Endothelial cell of umbilical vein (primary cell): ENCODE data around the gene SLC44A3. TPM values are rescaled to one million over a fixed set of nuclear protein-coding genes. Genes with fewer than 3 reads are reported as not detected.
"Not testable (repeated sequence)": the region's sequence is repeated elsewhere in the genome, so short reads cannot be mapped to it uniquely, and the experiment has no call there.

Experiments
- BruUV-seq: library from RNA; stranded (reverse); fragments of 400-500 nt; replicated peaks from 2 replicates; lab custom pipeline; 2021; lab: Mats Ljungman, UMichigan
- CTCF ChIA-PET: fragments of 300-600, 350-600 bp; sonication (Branson Sonifier 250); formaldehyde crosslinking; loops from one replicate; lab custom pipeline; 2021; ENCODE audit warnings: antibody characterized with exemption, inconsistent platforms; lab: Charles Lee
- POLR2A ChIA-PET: fragments of 300-600, 350-600 bp; sonication (Branson Sonifier 250); formaldehyde crosslinking; loops from one replicate; lab custom pipeline; 2021; ENCODE audit warnings: antibody characterized with exemption, inconsistent platforms; lab: Charles Lee
- DNase-seq: peaks from one replicate; pipeline ENCODE4 v3.0.0-alpha.2; 2011; ENCODE audit warnings: low read depth, low spot score
- FAIRE-seq: peaks from 2 replicates; lab custom pipeline; 2011; peaks lifted over from hg19 to GRCh38; lab: Jason Lieb, UNC
- H2AFZ ChIP-seq: 2 replicates; pipeline ENCODE4 v1.6.0; 2012; ENCODE audit warnings: low read depth, low read length, control low read depth, inconsistent platforms
- H3K27ac ChIP-seq: 2 replicates; pipeline ENCODE4 v1.5.1; 2011; ENCODE audit warnings: low read depth, mild to moderate bottlenecking, control low read depth, low read length, moderate library complexity; ENCODE audit not compliant: insufficient read depth
- H3K27me3 ChIP-seq, 2 experiments: 2 replicates each; pipeline versions ENCODE4 v1.6.0 to v1.6.1; 2011; ENCODE audit warnings: low read length in 2 of 2, mixed read lengths in 1 of 2; ENCODE audit not compliant: control insufficient read depth in 2 of 2, insufficient read depth in 2 of 2
- H3K36me3 ChIP-seq, 2 experiments: 2 replicates in 1 of 2; 3 replicates in 1 of 2; pipeline ENCODE4 v1.5.1; 2011; ENCODE audit warnings: low read length in 2 of 2, mild to moderate bottlenecking in 1 of 2, moderate library complexity in 1 of 2; ENCODE audit not compliant: control insufficient read depth in 2 of 2, insufficient read depth in 2 of 2; ENCODE audit errors: extremely low read depth in 1 of 2
- H3K4me1 ChIP-seq: 3 replicates; pipeline ENCODE4 v1.5.1; 2011; ENCODE audit warnings: mild to moderate bottlenecking, low read length; ENCODE audit not compliant: control insufficient read depth, insufficient read depth; ENCODE audit errors: extremely low read depth
- H3K4me2 ChIP-seq: 2 replicates; pipeline ENCODE4 v1.6.1; 2011; ENCODE audit warnings: low read length, control low read depth, mixed read lengths; ENCODE audit not compliant: insufficient read depth
- H3K4me3 ChIP-seq, 3 experiments: fragments of 200-600 bp in 1 of 3; sonication (generic), shearing (Covaris generic) in 1 of 3; replicated peaks in 1 of 3; 2 replicates each; pipeline ENCODE4 v1.5.1; 2011 to 2016; ENCODE audit warnings: control low read depth in 3 of 3, low read length in 3 of 3, mild to moderate bottlenecking in 2 of 3, inconsistent platforms in 1 of 3, low read depth in 1 of 3, moderate library complexity in 1 of 3; ENCODE audit not compliant: insufficient read depth in 1 of 3
- H3K79me2 ChIP-seq: 2 replicates; pipeline ENCODE4 v1.6.0; 2012; ENCODE audit warnings: low read length, inconsistent platforms; ENCODE audit not compliant: control insufficient read depth, insufficient read depth
- H3K9ac ChIP-seq: replicated peaks from 2 replicates; pipeline ENCODE3; 2011; ENCODE audit warnings: low read length, control low read depth; ENCODE audit not compliant: insufficient read depth; ENCODE audit errors: extremely low read depth
- H3K9me1 ChIP-seq: replicated peaks from 3 replicates; pipeline ENCODE4 v1.6.0; 2011; ENCODE audit warnings: mild to moderate bottlenecking, low read length; ENCODE audit not compliant: control insufficient read depth, insufficient read depth; ENCODE audit errors: extremely low read depth
- H3K9me3 ChIP-seq: replicated peaks from 2 replicates; pipeline ENCODE4 v1.5.1; 2012; ENCODE audit warnings: low read length, inconsistent platforms; ENCODE audit not compliant: control insufficient read depth, insufficient read depth
- H4K20me1 ChIP-seq: replicated peaks from 2 replicates; pipeline ENCODE3; 2011; ENCODE audit warnings: mild to moderate bottlenecking, low read length; ENCODE audit not compliant: control insufficient read depth, insufficient read depth; ENCODE audit errors: extremely low read depth
- EZH2 ChIP-seq: IDR thresholded peaks from 2 replicates; pipeline ENCODE4 v1.6.1; 2012; ENCODE audit warnings: borderline replicate concordance, low read depth, mild to moderate bottlenecking, moderate library complexity, low read length, inconsistent platforms; ENCODE audit not compliant: severe bottlenecking
- FOS ChIP-seq: IDR thresholded peaks from 2 replicates; pipeline ENCODE4 v1.6.1; 2011; ENCODE audit warnings: mild to moderate bottlenecking, low read length, moderate library complexity, borderline replicate concordance; ENCODE audit not compliant: insufficient read depth
- GATA2 ChIP-seq: IDR thresholded peaks from 2 replicates; pipeline ENCODE4 v1.7.0; 2011; ENCODE audit warnings: low read depth, mild to moderate bottlenecking, moderate library complexity, mixed read lengths, low read length; ENCODE audit not compliant: insufficient read length, insufficient read depth
- JUN ChIP-seq: IDR thresholded peaks from 2 replicates; pipeline ENCODE4 v1.6.1; 2011; ENCODE audit warnings: borderline replicate concordance, low read depth; ENCODE audit not compliant: insufficient read length, insufficient read depth
- MAX ChIP-seq: IDR thresholded peaks from 2 replicates; pipeline ENCODE4 v1.6.1; 2011; ENCODE audit not compliant: insufficient read depth, insufficient read length
- MYC ChIP-seq: IDR thresholded peaks from one replicate; pipeline ENCODE4 v1.6.1; 2011; ENCODE audit warnings: mild to moderate bottlenecking, low read depth, low read length
- POLR2A ChIP-seq: IDR thresholded peaks from 2 replicates; pipeline ENCODE4 v1.6.1; 2012; ENCODE audit warnings: low read depth, mild to moderate bottlenecking, control low read depth, low read length
- POLR2AphosphoS5 ChIP-seq: IDR thresholded peaks from 2 replicates; pipeline ENCODE4 v1.6.1; 2012; ENCODE audit warnings: low read depth, mild to moderate bottlenecking, control low read depth, low read length, moderate library complexity; ENCODE audit not compliant: insufficient read depth
- dilution Hi-C: fragments of 300-500 bp; cut with MboI; formaldehyde crosslinking; loops from one replicate; pipeline ENCODE4 v1.15.0; 2019; ENCODE audit warnings: low sequenced_read_pairs; ENCODE audit not compliant: extremely low pct_ligation_motif_present
- intact Hi-C: fragments of 100-400 bp; cut with micrococcal nuclease; formaldehyde crosslinking; loops from one replicate; pipeline ENCODE4 v1.10.0; 2022
- polyA plus RNA-seq, 4 experiments: library from polyadenylated mRNA; depleted of rRNA in 3 of 4; stranded (reverse) in 3 of 4; unstranded in 1 of 4; fragments of >200 nt; gene quantifications; 2 replicates each; pipeline versions ENCODE4 v1.2.1 to v1.2.3, GENCODE V29; 2011 to 2012; ENCODE audit warnings: missing spikeins in 1 of 4
- total RNA-seq: library from RNA; stranded (reverse); gene quantifications from 2 replicates; pipeline ENCODE4 v1.2.3, GENCODE V29; 2021
- TF ChIP-seq, protein P1 (sequence below), 2 donors: IDR thresholded peaks; 1 replicate in 1 of 2; 2 replicates in 1 of 2; pipeline ENCODE4 v1.5.1; 2011; ENCODE audit warnings: low read length in 2 of 2, mild to moderate bottlenecking in 2 of 2, moderate library complexity in 2 of 2, control low read depth in 1 of 2, inconsistent platforms in 1 of 2, low read depth in 1 of 2; ENCODE audit not compliant: insufficient read depth in 1 of 2; ENCODE audit errors: extremely low read depth in 1 of 2

Gene SLC44A3
- total and polyA plus RNA-seq, 2 donors (not counting 3 experiments of a cell fraction or from before 2014, with no cell fraction given) = 0.29 to 0.42 TPM

DNA sequence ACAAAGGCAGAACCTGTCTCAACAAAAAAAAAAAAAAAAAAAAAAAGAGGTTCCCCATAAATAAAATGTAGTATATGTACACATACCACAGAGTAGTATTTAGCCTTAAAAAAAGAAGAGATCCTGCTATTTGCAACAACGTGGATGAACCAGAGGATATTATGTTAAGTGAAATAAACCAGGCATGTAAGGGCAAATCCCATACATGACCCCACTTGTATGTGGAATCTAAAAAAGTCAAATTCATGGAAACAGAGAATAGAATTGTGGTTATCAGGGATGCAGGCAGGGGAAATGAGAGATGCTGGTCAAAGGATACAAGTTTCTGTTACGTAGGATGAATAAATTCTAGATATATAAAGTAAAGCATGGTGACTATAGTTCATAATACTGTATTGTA lies 16.7 kb downstream of the SLC44A3 start:
- Histone ChIP-seq H3K9me1 (no peaks in the 10 kb centered on the region), H3K36me3 (no peaks in the 10 kb centered on the region), H3K27me3 (peaks cover 10 to 26% of the 10 kb centered on the region in 2 experiments), H3K4me2 (no peak overlapping the region), H3K4me1 (no peaks in the 10 kb centered on the region), H3K9ac (no peak overlapping the region), H3K79me2 (no peaks in the 10 kb centered on the region), H4K20me1 (no peaks in the 10 kb centered on the region), H2AFZ (no peak overlapping the region), H3K9me3 (no peaks in the 10 kb centered on the region), H3K27ac (no peak overlapping the region), H3K4me3 (no peak overlapping the region)
- FAIRE-seq (no peak), DNase-seq (no peak)
- TF ChIP-seq MYC (no peak), JUN (no peak), EZH2 (no peak), GATA2 (no peak), POLR2A (no peak), POLR2AphosphoS5 (no peak), MAX (no peak), FOS (no peak)
- TF ChIP-seq, protein P1, sequence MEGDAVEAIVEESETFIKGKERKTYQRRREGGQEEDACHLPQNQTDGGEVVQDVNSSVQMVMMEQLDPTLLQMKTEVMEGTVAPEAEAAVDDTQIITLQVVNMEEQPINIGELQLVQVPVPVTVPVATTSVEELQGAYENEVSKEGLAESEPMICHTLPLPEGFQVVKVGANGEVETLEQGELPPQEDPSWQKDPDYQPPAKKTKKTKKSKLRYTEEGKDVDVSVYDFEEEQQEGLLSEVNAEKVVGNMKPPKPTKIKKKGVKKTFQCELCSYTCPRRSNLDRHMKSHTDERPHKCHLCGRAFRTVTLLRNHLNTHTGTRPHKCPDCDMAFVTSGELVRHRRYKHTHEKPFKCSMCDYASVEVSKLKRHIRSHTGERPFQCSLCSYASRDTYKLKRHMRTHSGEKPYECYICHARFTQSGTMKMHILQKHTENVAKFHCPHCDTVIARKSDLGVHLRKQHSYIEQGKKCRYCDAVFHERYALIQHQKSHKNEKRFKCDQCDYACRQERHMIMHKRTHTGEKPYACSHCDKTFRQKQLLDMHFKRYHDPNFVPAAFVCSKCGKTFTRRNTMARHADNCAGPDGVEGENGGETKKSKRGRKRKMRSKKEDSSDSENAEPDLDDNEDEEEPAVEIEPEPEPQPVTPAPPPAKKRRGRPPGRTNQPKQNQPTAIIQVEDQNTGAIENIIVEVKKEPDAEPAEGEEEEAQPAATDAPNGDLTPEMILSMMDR (IDR thresholded peaks at IDR 0.05; ENCODE audit: extremely low read depth in 1 of 2, insufficient read depth in 1 of 2, low read depth in 1 of 2, low read length in 2 of 2) = no peak
- ChIA-PET POLR2A (no interaction called here), CTCF (interaction anchor here (1.6 kb wide), 1 partner anchor 205 kb away, joined by 5 read pairs; no protein-coding TSS in a partner anchor)
- BruUV-seq = no TSS peak
- dilution Hi-C loops = no loop called here
- intact Hi-C loops = no loop called here

DNA sequence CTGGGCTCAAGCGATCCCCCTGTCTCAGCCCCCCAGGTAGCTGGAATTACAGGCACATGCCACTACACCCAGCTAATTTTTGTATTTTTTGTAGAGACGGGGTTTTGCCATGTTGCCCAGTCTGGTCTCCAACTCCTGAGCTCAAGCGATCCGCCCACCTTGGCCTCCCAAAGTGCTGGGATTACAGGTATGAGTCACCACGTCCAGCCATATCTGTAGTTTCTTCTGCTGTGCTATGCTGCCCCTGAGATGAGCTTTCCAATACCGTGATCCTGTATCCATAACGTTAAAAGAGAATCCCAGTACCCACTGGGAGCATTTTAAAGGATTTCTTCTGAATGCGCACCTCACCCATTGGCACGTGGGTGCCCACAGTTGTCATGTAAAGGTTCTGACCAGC lies 20.2 kb downstream of the SLC44A3 start:
- dilution Hi-C loops, H3K9ac ChIP-seq, H3K36me3 ChIP-seq, H3K9me1 ChIP-seq, DNase-seq, BruUV-seq, H2AFZ ChIP-seq, H3K4me1 ChIP-seq, H3K27ac ChIP-seq, H3K4me3 ChIP-seq, FAIRE-seq, POLR2A ChIA-PET, H3K79me2 ChIP-seq, H3K4me2 ChIP-seq, H4K20me1 ChIP-seq, H3K9me3 ChIP-seq, intact Hi-C loops: not testable (repeated sequence)
- CTCF ChIA-PET = interaction anchor here (1.1 to 1.9 kb wide), 3 partner anchors 14 to 203 kb away, joined by 3 to 5 read pairs (median 5); no protein-coding TSS in a partner anchor
- peaks cover 10 to 24% of the 10 kb centered on the region in 2 experiments for H3K27me3 ChIP-seq
